ENCODE data around the gene LSM6.

GRCh38 chr4:146222313-146222712 lies 46.8 kb downstream of the LSM6 start:
- TF ChIP-seq CTCF (conservative IDR thresholded peaks at IDR 0.05) (no peak), ZFX (IDR thresholded peaks at IDR 0.05) (no peak)

Measured in C4-2B (cell line).